GM19035 (cell line): ENCODE results near the gene SMR3A.

Experiments used
- ATAC-seq: cut with Tn5 transposase; IDR thresholded peaks from one replicate; pipeline ENCODE4 v1.9.1; 2021; ENCODE audit not compliant: unreplicated experiment

Gene SMR3A

GRCh38 chr4:70360460-70360859 lies at the start of gene SMR3A:
Gene SMR3A, plus strand, starts transcription at chr4:70360760. Its CDS starts 1,356 bp downstream, at chr4:70362116.
- ATAC-seq, result no peak

GRCh38 chr4:70313736-70314135 lies 46.8 kb upstream of the SMR3A start:
- no peak for ATAC-seq

GRCh38 chr4:70315928-70316327 lies 44.6 kb upstream of the SMR3A start:
- ATAC-seq, result no peak

GRCh38 chr4:70326052-70326451 lies 34.5 kb upstream of the SMR3A start:
- ATAC-seq, result no peak

GRCh38 chr4:70334681-70335080 lies 25.9 kb upstream of the SMR3A start, which contains the start of gene CABS1:
Gene CABS1, plus strand, starts transcription at chr4:70334981. Its CDS starts 59 bp downstream, at chr4:70335040.
- ATAC-seq, result no peak

GRCh38 chr4:70336043-70336442 lies 24.5 kb upstream of the SMR3A start:
- no peak for ATAC-seq

- no peak for ATAC-seq
These were observed 22.6 kb upstream of the SMR3A start for GRCh38 chr4:70337886-70338420.

- ATAC-seq, result no peak
These were observed 4.4 kb upstream of the SMR3A start for GRCh38 chr4:70356185-70356584.

GRCh38 chr4:70359115-70359661 lies 1.4 kb upstream of the SMR3A start:
- no peak for ATAC-seq

GRCh38 chr4:70364002-70364401 lies 3.4 kb downstream of the SMR3A start:
- no peak for ATAC-seq

GRCh38 chr4:70365479-70365878 lies 4.9 kb downstream of the SMR3A start:
- ATAC-seq, result no peak

- ATAC-seq, result no peak
These were observed 7.3 kb downstream of the SMR3A start for GRCh38 chr4:70367813-70368212.

- ATAC-seq, result no peak
These were observed 11.4 kb downstream of the SMR3A start for GRCh38 chr4:70371987-70372386.

- no peak for ATAC-seq
These were observed 12.2 kb downstream of the SMR3A start for GRCh38 chr4:70372760-70373159.

- ATAC-seq, result no peak
These were observed 20.0 kb downstream of the SMR3A start for GRCh38 chr4:70380578-70380977.

- ATAC-seq, result no peak
These were observed 22.2 kb downstream of the SMR3A start, which contains the start of gene SMR3B for GRCh38 chr4:70382691-70383181. Gene SMR3B, plus strand, starts transcription at chr4:70383131. Its CDS starts 1,380 bp downstream, at chr4:70384511.

- ATAC-seq, result peak; percentile 68
These were observed 31.7 kb downstream of the SMR3A start for GRCh38 chr4:70392057-70392776.

- no peak for ATAC-seq
These were observed 37.0 kb downstream of the SMR3A start, which contains the start of gene OPRPN for GRCh38 chr4:70397580-70397979. Gene OPRPN, plus strand, starts transcription at chr4:70397940. Its CDS starts 1,346 bp downstream, at chr4:70399286.

GRCh38 chr4:70399319-70399718 lies 38.8 kb downstream of the SMR3A start:
- peak; percentile 36 for ATAC-seq

GRCh38 chr4:70402762-70403161 lies 42.2 kb downstream of the SMR3A start:
- no peak for ATAC-seq

GRCh38 chr4:70405765-70406164 lies 45.2 kb downstream of the SMR3A start:
- no peak for ATAC-seq
